DND-41 (cell line): Measurements from ENCODE around the gene ST6GALNAC6.
A peak's percentile ranks its signal among the peaks of the same experiment; 100 is the strongest.

Experiments used
- ATAC-seq: fragments of 200-7000 bp; cut with Tn5 transposase; 3 replicates; pipeline ENCODE4 v1.9.1; 2021; ENCODE audit warnings: low read depth; ENCODE audit not compliant: insufficient read depth
- DNase-seq: peaks from one replicate; pipeline ENCODE4 v3.0.0-alpha.2; 2020
- H2AFZ ChIP-seq: 2 replicates; pipeline ENCODE4 v1.6.0; 2012; ENCODE audit warnings: low read depth, low read length
- H3K27ac ChIP-seq: 2 replicates; pipeline ENCODE4 v1.5.1; 2012; ENCODE audit warnings: low read length, inconsistent platforms
- H3K27me3 ChIP-seq: fragments of 200-600 bp; sonication (generic); 2 replicates; pipeline ENCODE4 v1.6.0; 2012; ENCODE audit warnings: low read length, mild to moderate bottlenecking, inconsistent platforms; ENCODE audit not compliant: insufficient read depth, poor library complexity
- H3K36me3 ChIP-seq: 2 replicates; pipeline ENCODE4 v1.5.1; 2012; ENCODE audit warnings: low read length, inconsistent platforms; ENCODE audit not compliant: insufficient read depth
- H3K4me1 ChIP-seq: 2 replicates; pipeline ENCODE4 v1.5.1; 2012; ENCODE audit warnings: mild to moderate bottlenecking, low read length; ENCODE audit not compliant: insufficient read depth
- H3K4me2 ChIP-seq: 2 replicates; pipeline ENCODE4 v1.6.0; 2012; ENCODE audit warnings: mild to moderate bottlenecking, moderate library complexity, low read length, inconsistent platforms; ENCODE audit not compliant: insufficient read depth
- H3K4me3 ChIP-seq, 2 experiments: fragments of 200-600 bp in 1 of 2; shearing (Covaris generic) in 1 of 2; 2 replicates each; pipeline ENCODE4 v1.5.1; 2012 to 2016; ENCODE audit warnings: inconsistent platforms in 2 of 2, low read length in 2 of 2, mild to moderate bottlenecking in 2 of 2, low read depth in 1 of 2, moderate library complexity in 1 of 2
- H3K79me2 ChIP-seq: 2 replicates; pipeline ENCODE4 v1.6.0; 2012; ENCODE audit warnings: low read length, inconsistent platforms; ENCODE audit not compliant: insufficient read depth
- H3K9ac ChIP-seq: 2 replicates; pipeline ENCODE4 v1.6.0; 2012; ENCODE audit warnings: low read depth, mild to moderate bottlenecking, inconsistent platforms, low read length, moderate library complexity
- H3K9me3 ChIP-seq: 2 replicates; pipeline ENCODE4 v1.5.1; 2012; ENCODE audit warnings: low read length, moderate library complexity, mild to moderate bottlenecking, inconsistent platforms; ENCODE audit not compliant: insufficient read depth, severe bottlenecking
- H4K20me1 ChIP-seq: 2 replicates; pipeline ENCODE4 v1.6.0; 2012; ENCODE audit warnings: low read length; ENCODE audit not compliant: insufficient read depth
- EZH2 ChIP-seq: IDR thresholded peaks from 3 replicates; pipeline ENCODE4 v1.6.1; 2012; ENCODE audit warnings: borderline replicate concordance, low read depth, mild to moderate bottlenecking, moderate library complexity, low read length, inconsistent platforms; ENCODE audit not compliant: severe bottlenecking
- TF ChIP-seq, protein P1 (sequence below): IDR thresholded peaks from 2 replicates; pipeline ENCODE4 v1.5.1; 2012; ENCODE audit warnings: borderline replicate concordance, low read length, moderate library complexity, mild to moderate bottlenecking; ENCODE audit not compliant: poor library complexity, severe bottlenecking; ENCODE audit errors: extremely low read depth

Gene ST6GALNAC6

GRCh38 chr9:127867356-127868277 lies 31.8 kb downstream of the ST6GALNAC6 start:
- Histone ChIP-seq H3K9ac (no peak overlapping the region), H3K27me3 (no peaks in the 10 kb centered on the region), H3K36me3 (no peaks in the 10 kb centered on the region), H3K79me2 (no peaks in the 10 kb centered on the region), H3K4me3 (no peak overlapping the region), H3K27ac (no peak overlapping the region), H3K4me1 (peaks cover 5% of the 10 kb centered on the region; the same call in 1 of the 2 replicates), H3K9me3 (no peaks in the 10 kb centered on the region), H2AFZ (no peak overlapping the region), H3K4me2 (no peak overlapping the region), H4K20me1 (no peaks in the 10 kb centered on the region; the same call in 1 of the 2 replicates)
- no peak for ATAC-seq
- TF ChIP-seq EZH2, result no peak
- TF ChIP-seq, protein P1, sequence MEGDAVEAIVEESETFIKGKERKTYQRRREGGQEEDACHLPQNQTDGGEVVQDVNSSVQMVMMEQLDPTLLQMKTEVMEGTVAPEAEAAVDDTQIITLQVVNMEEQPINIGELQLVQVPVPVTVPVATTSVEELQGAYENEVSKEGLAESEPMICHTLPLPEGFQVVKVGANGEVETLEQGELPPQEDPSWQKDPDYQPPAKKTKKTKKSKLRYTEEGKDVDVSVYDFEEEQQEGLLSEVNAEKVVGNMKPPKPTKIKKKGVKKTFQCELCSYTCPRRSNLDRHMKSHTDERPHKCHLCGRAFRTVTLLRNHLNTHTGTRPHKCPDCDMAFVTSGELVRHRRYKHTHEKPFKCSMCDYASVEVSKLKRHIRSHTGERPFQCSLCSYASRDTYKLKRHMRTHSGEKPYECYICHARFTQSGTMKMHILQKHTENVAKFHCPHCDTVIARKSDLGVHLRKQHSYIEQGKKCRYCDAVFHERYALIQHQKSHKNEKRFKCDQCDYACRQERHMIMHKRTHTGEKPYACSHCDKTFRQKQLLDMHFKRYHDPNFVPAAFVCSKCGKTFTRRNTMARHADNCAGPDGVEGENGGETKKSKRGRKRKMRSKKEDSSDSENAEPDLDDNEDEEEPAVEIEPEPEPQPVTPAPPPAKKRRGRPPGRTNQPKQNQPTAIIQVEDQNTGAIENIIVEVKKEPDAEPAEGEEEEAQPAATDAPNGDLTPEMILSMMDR, result no peak
- DNase-seq, result no peak

DNA sequence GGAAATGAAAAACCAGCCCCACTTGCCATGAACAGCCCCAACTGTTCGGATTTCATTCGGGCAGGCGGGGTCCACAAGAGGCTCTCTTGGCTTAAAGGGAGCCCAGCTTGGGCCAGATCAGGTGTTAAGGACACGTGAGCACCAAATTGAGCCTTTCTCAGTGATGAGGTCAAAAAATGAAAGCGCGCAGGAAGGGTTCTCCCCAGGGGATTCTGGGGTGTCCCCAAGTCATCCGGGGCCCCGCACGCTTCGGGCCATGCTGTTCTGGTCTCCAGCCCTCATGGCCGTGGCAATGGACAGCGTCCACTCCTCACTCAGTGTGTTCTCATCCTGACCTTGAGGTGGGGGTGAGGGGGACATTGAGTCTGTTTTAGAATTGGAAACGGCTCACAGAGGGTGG lies 32.9 kb downstream of the ST6GALNAC6 start:
- H2AFZ ChIP-seq, result no peak overlapping the region
- H3K4me1 ChIP-seq, result peaks cover 14% of the 10 kb centered on the region
- ATAC-seq, result no peak
- H3K4me2 ChIP-seq, result no peak overlapping the region
- no peaks in the 10 kb centered on the region; the same call in 1 of the 2 replicates for H4K20me1 ChIP-seq
- H3K9ac ChIP-seq, result no peak overlapping the region
- no peak for DNase-seq
- H3K4me3 ChIP-seq, result no peak overlapping the region
- H3K27me3 ChIP-seq, result no peaks in the 10 kb centered on the region
- no peak overlapping the region for H3K27ac ChIP-seq
- H3K9me3 ChIP-seq, result no peaks in the 10 kb centered on the region
- TF ChIP-seq EZH2, result no peak
- TF ChIP-seq, protein P1, result no peak
- no peaks in the 10 kb centered on the region for H3K79me2 ChIP-seq
- no peaks in the 10 kb centered on the region for H3K36me3 ChIP-seq

DNA sequence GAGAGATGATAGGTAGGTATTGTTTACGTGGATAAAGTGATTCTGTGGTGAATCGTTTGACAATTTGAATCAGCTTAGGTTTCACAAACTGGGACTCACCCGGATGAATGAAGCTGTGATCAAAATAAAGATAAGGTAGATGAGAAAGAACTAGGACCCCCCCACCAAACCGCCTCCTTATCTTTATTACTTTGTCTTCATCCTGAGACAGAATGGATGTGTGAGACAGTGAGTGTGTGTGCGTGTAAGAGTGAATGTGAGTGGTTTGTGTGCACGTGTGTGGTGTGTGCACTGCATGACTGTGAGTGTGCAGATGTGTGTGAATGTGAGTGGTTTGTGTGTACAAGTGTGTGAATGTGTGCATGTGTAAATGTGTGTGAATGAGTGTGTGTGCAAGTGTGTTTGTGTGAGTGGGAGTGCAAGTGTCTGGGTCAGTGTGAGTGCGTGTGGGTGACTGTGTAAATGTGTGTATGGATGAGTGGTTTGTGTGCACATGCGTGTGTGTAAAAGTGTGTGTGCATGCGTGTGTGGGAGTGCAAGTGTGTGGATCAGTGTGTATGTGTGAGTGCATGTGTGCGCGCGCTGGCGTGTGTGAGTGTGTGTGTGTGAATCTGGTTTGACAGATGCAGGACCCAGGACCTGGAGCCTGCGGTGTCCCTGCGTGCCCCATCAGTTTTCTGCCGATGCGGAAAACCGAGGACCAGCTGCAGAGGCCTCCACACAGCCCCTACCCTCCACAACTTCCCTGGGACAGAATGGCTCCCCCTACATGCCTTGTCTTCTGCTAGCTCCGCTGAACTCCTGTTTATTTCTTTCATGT lies 33.5 kb downstream of the ST6GALNAC6 start:
- H2AFZ ChIP-seq, result no peak overlapping the region
- H3K79me2 ChIP-seq, result no peaks in the 10 kb centered on the region
- H3K9me3 ChIP-seq, result no peaks in the 10 kb centered on the region
- H3K4me2 ChIP-seq, result no peak overlapping the region
- H3K27ac ChIP-seq, result no peak overlapping the region
- H3K27me3 ChIP-seq, result no peaks in the 10 kb centered on the region
- peak; percentile 18 for DNase-seq
- H3K4me3 ChIP-seq, result no peak overlapping the region
- peak; percentile 31; the same call in 1 of the 3 replicates for ATAC-seq
- H4K20me1 ChIP-seq, result no peaks in the 10 kb centered on the region; the same call in 1 of the 2 replicates
- H3K9ac ChIP-seq, result no peak overlapping the region
- peaks cover 17% of the 10 kb centered on the region for H3K4me1 ChIP-seq
- no peaks in the 10 kb centered on the region for H3K36me3 ChIP-seq
- TF ChIP-seq EZH2, result no peak
- TF ChIP-seq, protein P1, result no peak
